Endothelial cell of umbilical vein (primary cell): ENCODE data around the gene ADRA2C. TPM values are rescaled to one million over a fixed set of nuclear protein-coding genes. Genes with fewer than 3 reads are reported as not detected.

Source experiments
- BruUV-seq: library from RNA; stranded (reverse); fragments of 400-500 nt; replicated peaks from 2 replicates; lab custom pipeline; 2021; lab: Mats Ljungman, UMichigan
- CTCF ChIA-PET: fragments of 300-600, 350-600 bp; sonication (Branson Sonifier 250); formaldehyde crosslinking; loops from one replicate; lab custom pipeline; 2021; ENCODE audit warnings: antibody characterized with exemption, inconsistent platforms; lab: Charles Lee
- POLR2A ChIA-PET: fragments of 300-600, 350-600 bp; sonication (Branson Sonifier 250); formaldehyde crosslinking; loops from one replicate; lab custom pipeline; 2021; ENCODE audit warnings: antibody characterized with exemption, inconsistent platforms; lab: Charles Lee
- DNase-seq: peaks from one replicate; pipeline ENCODE4 v3.0.0-alpha.2; 2011; ENCODE audit warnings: low read depth, low spot score
- FAIRE-seq: peaks from 2 replicates; lab custom pipeline; 2011; peaks lifted over from hg19 to GRCh38; lab: Jason Lieb, UNC
- H2AFZ ChIP-seq: 2 replicates; pipeline ENCODE4 v1.6.0; 2012; ENCODE audit warnings: low read depth, low read length, control low read depth, inconsistent platforms
- H3K27ac ChIP-seq: 2 replicates; pipeline ENCODE4 v1.5.1; 2011; ENCODE audit warnings: low read depth, mild to moderate bottlenecking, control low read depth, low read length, moderate library complexity; ENCODE audit not compliant: insufficient read depth
- H3K27me3 ChIP-seq, 2 experiments: 2 replicates each; pipeline versions ENCODE4 v1.6.0 to v1.6.1; 2011; ENCODE audit warnings: low read length in 2 of 2, mixed read lengths in 1 of 2; ENCODE audit not compliant: control insufficient read depth in 2 of 2, insufficient read depth in 2 of 2
- H3K36me3 ChIP-seq, 2 experiments: 2 replicates in 1 of 2; 3 replicates in 1 of 2; pipeline ENCODE4 v1.5.1; 2011; ENCODE audit warnings: low read length in 2 of 2, mild to moderate bottlenecking in 1 of 2, moderate library complexity in 1 of 2; ENCODE audit not compliant: control insufficient read depth in 2 of 2, insufficient read depth in 2 of 2; ENCODE audit errors: extremely low read depth in 1 of 2
- H3K4me1 ChIP-seq: 3 replicates; pipeline ENCODE4 v1.5.1; 2011; ENCODE audit warnings: mild to moderate bottlenecking, low read length; ENCODE audit not compliant: control insufficient read depth, insufficient read depth; ENCODE audit errors: extremely low read depth
- H3K4me2 ChIP-seq: 2 replicates; pipeline ENCODE4 v1.6.1; 2011; ENCODE audit warnings: low read length, control low read depth, mixed read lengths; ENCODE audit not compliant: insufficient read depth
- H3K4me3 ChIP-seq, 3 experiments: fragments of 200-600 bp in 1 of 3; sonication (generic), shearing (Covaris generic) in 1 of 3; replicated peaks in 1 of 3; 2 replicates each; pipeline ENCODE4 v1.5.1; 2011 to 2016; ENCODE audit warnings: control low read depth in 3 of 3, low read length in 3 of 3, mild to moderate bottlenecking in 2 of 3, inconsistent platforms in 1 of 3, low read depth in 1 of 3, moderate library complexity in 1 of 3; ENCODE audit not compliant: insufficient read depth in 1 of 3
- H3K79me2 ChIP-seq: 2 replicates; pipeline ENCODE4 v1.6.0; 2012; ENCODE audit warnings: low read length, inconsistent platforms; ENCODE audit not compliant: control insufficient read depth, insufficient read depth
- H3K9ac ChIP-seq: replicated peaks from 2 replicates; pipeline ENCODE3; 2011; ENCODE audit warnings: low read length, control low read depth; ENCODE audit not compliant: insufficient read depth; ENCODE audit errors: extremely low read depth
- H3K9me1 ChIP-seq: replicated peaks from 3 replicates; pipeline ENCODE4 v1.6.0; 2011; ENCODE audit warnings: mild to moderate bottlenecking, low read length; ENCODE audit not compliant: control insufficient read depth, insufficient read depth; ENCODE audit errors: extremely low read depth
- H3K9me3 ChIP-seq: replicated peaks from 2 replicates; pipeline ENCODE4 v1.5.1; 2012; ENCODE audit warnings: low read length, inconsistent platforms; ENCODE audit not compliant: control insufficient read depth, insufficient read depth
- H4K20me1 ChIP-seq: replicated peaks from 2 replicates; pipeline ENCODE3; 2011; ENCODE audit warnings: mild to moderate bottlenecking, low read length; ENCODE audit not compliant: control insufficient read depth, insufficient read depth; ENCODE audit errors: extremely low read depth
- EZH2 ChIP-seq: IDR thresholded peaks from 2 replicates; pipeline ENCODE4 v1.6.1; 2012; ENCODE audit warnings: borderline replicate concordance, low read depth, mild to moderate bottlenecking, moderate library complexity, low read length, inconsistent platforms; ENCODE audit not compliant: severe bottlenecking
- FOS ChIP-seq: IDR thresholded peaks from 2 replicates; pipeline ENCODE4 v1.6.1; 2011; ENCODE audit warnings: mild to moderate bottlenecking, low read length, moderate library complexity, borderline replicate concordance; ENCODE audit not compliant: insufficient read depth
- GATA2 ChIP-seq: IDR thresholded peaks from 2 replicates; pipeline ENCODE4 v1.7.0; 2011; ENCODE audit warnings: low read depth, mild to moderate bottlenecking, moderate library complexity, mixed read lengths, low read length; ENCODE audit not compliant: insufficient read length, insufficient read depth
- JUN ChIP-seq: IDR thresholded peaks from 2 replicates; pipeline ENCODE4 v1.6.1; 2011; ENCODE audit warnings: borderline replicate concordance, low read depth; ENCODE audit not compliant: insufficient read length, insufficient read depth
- MYC ChIP-seq: IDR thresholded peaks from one replicate; pipeline ENCODE4 v1.6.1; 2011; ENCODE audit warnings: mild to moderate bottlenecking, low read depth, low read length
- POLR2A ChIP-seq: IDR thresholded peaks from 2 replicates; pipeline ENCODE4 v1.6.1; 2012; ENCODE audit warnings: low read depth, mild to moderate bottlenecking, control low read depth, low read length
- POLR2AphosphoS5 ChIP-seq: IDR thresholded peaks from 2 replicates; pipeline ENCODE4 v1.6.1; 2012; ENCODE audit warnings: low read depth, mild to moderate bottlenecking, control low read depth, low read length, moderate library complexity; ENCODE audit not compliant: insufficient read depth
- dilution Hi-C: fragments of 300-500 bp; cut with MboI; formaldehyde crosslinking; loops from one replicate; pipeline ENCODE4 v1.15.0; 2019; ENCODE audit warnings: low sequenced_read_pairs; ENCODE audit not compliant: extremely low pct_ligation_motif_present
- intact Hi-C: fragments of 100-400 bp; cut with micrococcal nuclease; formaldehyde crosslinking; loops from one replicate; pipeline ENCODE4 v1.10.0; 2022
- polyA plus RNA-seq, 4 experiments: library from polyadenylated mRNA; depleted of rRNA in 3 of 4; stranded (reverse) in 3 of 4; unstranded in 1 of 4; fragments of >200 nt; gene quantifications; 2 replicates each; pipeline versions ENCODE4 v1.2.1 to v1.2.3, GENCODE V29; 2011 to 2012; ENCODE audit warnings: missing spikeins in 1 of 4
- total RNA-seq: library from RNA; stranded (reverse); gene quantifications from 2 replicates; pipeline ENCODE4 v1.2.3, GENCODE V29; 2021
- TF ChIP-seq, protein P1 (sequence below): IDR thresholded peaks from 2 replicates; pipeline ENCODE4 v1.6.1; 2011; ENCODE audit not compliant: insufficient read depth, insufficient read length
- TF ChIP-seq, protein P2 (sequence below), 2 donors: IDR thresholded peaks; 1 replicate in 1 of 2; 2 replicates in 1 of 2; pipeline ENCODE4 v1.5.1; 2011; ENCODE audit warnings: low read length in 2 of 2, mild to moderate bottlenecking in 2 of 2, moderate library complexity in 2 of 2, control low read depth in 1 of 2, inconsistent platforms in 1 of 2, low read depth in 1 of 2; ENCODE audit not compliant: insufficient read depth in 1 of 2; ENCODE audit errors: extremely low read depth in 1 of 2

Gene ADRA2C
- total and polyA plus RNA-seq, 2 donors (not counting 3 experiments of a cell fraction or from before 2014, with no cell fraction given): 0.03 to 0.40 TPM

- Histone ChIP-seq H3K4me2 (no peak overlapping the region), H3K79me2 (no peaks in the 10 kb centered on the region), H3K9me1 (no peaks in the 10 kb centered on the region), H3K9ac (no peak overlapping the region), H3K4me3 (no peak overlapping the region), H4K20me1 (no peaks in the 10 kb centered on the region), H3K9me3 (no peaks in the 10 kb centered on the region), H3K27ac (no peak overlapping the region), H3K27me3 (no peaks in the 10 kb centered on the region), H2AFZ (no peak overlapping the region), H3K4me1 (no peaks in the 10 kb centered on the region), H3K36me3 (no peaks in the 10 kb centered on the region)
- intact Hi-C loops: no loop called here
- dilution Hi-C loops: no loop called here
- BruUV-seq: no TSS peak
- FAIRE-seq (no peak), DNase-seq (no peak)
- ChIA-PET POLR2A (no interaction called here), CTCF (interaction anchor here (1.1 kb wide), 1 partner anchor 309 kb away, joined by 3 read pairs; no protein-coding TSS in a partner anchor)
- TF ChIP-seq MYC (no peak), JUN (no peak), EZH2 (no peak), POLR2A (no peak)
Measured at GRCh38 chr4:3797831-3798790, 31.9 kb downstream of the ADRA2C start.

DNA sequence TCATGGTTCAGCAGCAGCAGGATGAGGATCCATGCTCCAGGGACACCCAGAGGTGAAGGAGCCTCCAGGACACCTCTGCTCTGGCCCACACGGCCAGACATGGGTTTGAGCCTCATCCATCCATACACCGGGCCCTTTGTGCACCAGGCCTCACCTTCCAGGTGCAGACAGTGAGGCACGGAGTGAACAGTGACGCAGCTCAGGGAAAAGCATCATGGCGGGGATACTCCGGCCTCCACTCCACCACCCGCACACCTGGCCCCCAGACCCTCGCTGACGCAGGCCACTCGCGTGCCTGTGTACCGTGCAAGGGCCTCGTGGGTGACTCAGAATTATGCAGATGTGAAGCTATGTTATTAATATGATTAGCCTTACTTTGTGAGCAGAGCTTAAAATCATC lies 33.3 kb downstream of the ADRA2C start:
- TF ChIP-seq, protein P1, sequence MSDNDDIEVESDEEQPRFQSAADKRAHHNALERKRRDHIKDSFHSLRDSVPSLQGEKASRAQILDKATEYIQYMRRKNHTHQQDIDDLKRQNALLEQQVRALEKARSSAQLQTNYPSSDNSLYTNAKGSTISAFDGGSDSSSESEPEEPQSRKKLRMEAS: no peak
- TF ChIP-seq MYC: no peak
- no peak for TF ChIP-seq GATA2
- TF ChIP-seq POLR2A: no peak
- TF ChIP-seq, protein P2, sequence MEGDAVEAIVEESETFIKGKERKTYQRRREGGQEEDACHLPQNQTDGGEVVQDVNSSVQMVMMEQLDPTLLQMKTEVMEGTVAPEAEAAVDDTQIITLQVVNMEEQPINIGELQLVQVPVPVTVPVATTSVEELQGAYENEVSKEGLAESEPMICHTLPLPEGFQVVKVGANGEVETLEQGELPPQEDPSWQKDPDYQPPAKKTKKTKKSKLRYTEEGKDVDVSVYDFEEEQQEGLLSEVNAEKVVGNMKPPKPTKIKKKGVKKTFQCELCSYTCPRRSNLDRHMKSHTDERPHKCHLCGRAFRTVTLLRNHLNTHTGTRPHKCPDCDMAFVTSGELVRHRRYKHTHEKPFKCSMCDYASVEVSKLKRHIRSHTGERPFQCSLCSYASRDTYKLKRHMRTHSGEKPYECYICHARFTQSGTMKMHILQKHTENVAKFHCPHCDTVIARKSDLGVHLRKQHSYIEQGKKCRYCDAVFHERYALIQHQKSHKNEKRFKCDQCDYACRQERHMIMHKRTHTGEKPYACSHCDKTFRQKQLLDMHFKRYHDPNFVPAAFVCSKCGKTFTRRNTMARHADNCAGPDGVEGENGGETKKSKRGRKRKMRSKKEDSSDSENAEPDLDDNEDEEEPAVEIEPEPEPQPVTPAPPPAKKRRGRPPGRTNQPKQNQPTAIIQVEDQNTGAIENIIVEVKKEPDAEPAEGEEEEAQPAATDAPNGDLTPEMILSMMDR (IDR thresholded peaks at IDR 0.05; ENCODE audit: extremely low read depth in 1 of 2, insufficient read depth in 1 of 2, low read depth in 1 of 2, low read length in 2 of 2): no peak
- no peak for TF ChIP-seq FOS
- no peak for TF ChIP-seq EZH2
- TF ChIP-seq POLR2AphosphoS5: no peak
- TF ChIP-seq JUN: no peak
- Histone ChIP-seq H3K4me3 (no peak overlapping the region), H3K27me3 (no peaks in the 10 kb centered on the region), H2AFZ (no peak overlapping the region), H3K36me3 (no peaks in the 10 kb centered on the region), H3K9me3 (no peaks in the 10 kb centered on the region), H3K4me1 (no peaks in the 10 kb centered on the region), H3K9me1 (no peaks in the 10 kb centered on the region), H3K27ac (no peak overlapping the region), H3K4me2 (no peak overlapping the region), H4K20me1 (no peaks in the 10 kb centered on the region), H3K9ac (no peak overlapping the region), H3K79me2 (no peaks in the 10 kb centered on the region)
- ChIA-PET POLR2A (no interaction called here), CTCF (no interaction called here)
- no peak for DNase-seq
- dilution Hi-C loops: no loop called here
- BruUV-seq: no TSS peak
- FAIRE-seq: no peak
- intact Hi-C loops: no loop called here
